Activated CD8-positive, alpha-beta memory T cell treated with anti-CD3 and anti-CD28 coated beads, Interleukin-2, amount 50 U/mL, for 48 hours (primary cell): Measurements from ENCODE around the gene PTPRN2.

Source experiments
- DNase-seq: peaks from one replicate; pipeline ENCODE4 v3.0.0-alpha.2; 2020

Gene PTPRN2

GRCh38 chr7:158073845-158074840 lies 513.5 kb downstream of the PTPRN2 start:
- DNase-seq, result no peak

GRCh38 chr7:158072991-158073730 lies 514.5 kb downstream of the PTPRN2 start:
- DNase-seq, result no peak

GRCh38 chr7:158070222-158070920 lies 517.3 kb downstream of the PTPRN2 start:
- no peak for DNase-seq

- no peak for DNase-seq
Observed at GRCh38 chr7:158068853-158069252, 518.8 kb downstream of the PTPRN2 start.

DNA sequence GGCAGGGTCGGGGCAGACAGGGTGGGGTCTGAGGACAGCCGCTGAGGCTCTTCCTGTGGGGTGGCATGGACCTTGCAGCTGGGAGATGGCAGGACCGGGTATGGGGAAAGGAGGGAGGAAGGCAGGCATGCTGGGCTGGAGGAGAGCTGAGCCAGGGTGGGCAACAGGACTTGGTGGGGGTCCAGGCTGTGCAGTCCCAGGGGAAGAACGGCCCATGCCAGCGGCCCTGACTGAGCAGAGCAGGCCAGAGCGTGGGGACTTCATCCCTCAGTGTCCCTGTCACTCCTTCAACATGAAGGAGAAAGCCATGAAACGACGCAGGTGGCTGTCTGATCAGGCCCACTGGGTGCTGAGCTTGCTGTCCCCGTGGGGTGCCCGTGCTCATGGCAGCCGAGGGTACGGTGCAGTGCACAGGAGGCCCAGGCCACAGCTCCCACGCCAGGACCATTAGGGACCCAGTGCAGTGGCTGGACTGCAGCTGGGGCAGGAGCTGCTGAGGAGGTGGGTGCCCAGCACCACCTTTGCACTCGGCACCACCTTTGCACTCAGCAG lies 519.6 kb downstream of the PTPRN2 start:
- DNase-seq, result no peak

DNA sequence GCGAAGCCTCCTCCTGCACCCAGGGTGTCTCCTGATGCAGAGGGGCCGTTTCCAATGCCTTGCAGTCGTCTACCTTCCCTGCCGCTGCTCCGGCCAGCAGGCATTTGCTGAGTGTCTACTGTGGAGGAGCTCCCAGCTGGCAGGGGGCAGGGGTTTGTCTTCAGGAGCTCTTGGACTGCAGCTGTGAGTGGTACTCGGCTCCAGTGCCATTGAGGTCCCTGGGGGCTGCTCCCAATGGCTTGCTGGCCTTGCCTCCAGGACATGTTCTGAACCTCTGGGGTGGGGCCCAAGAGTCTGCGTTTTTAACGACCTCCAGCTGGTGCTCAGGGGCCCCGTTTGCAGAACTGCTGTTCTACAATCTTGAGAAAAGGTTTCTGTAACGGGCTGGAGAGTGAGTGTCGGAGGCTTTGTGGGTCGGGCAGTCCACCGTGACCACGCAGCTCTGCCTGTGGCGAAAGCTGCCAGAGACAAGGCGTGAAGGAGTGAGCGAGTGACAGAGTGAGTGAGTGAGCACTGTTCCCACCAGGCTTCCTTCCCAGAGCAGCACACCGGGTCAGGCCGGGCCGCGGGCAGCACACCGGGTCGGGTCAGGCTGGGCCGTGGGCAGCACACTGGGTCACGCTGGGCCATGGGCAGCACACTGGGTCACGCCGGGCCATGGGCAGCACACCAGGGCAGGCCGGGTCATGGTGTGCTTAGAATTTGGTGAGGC lies 520.2 kb downstream of the PTPRN2 start:
- no peak for DNase-seq

DNA sequence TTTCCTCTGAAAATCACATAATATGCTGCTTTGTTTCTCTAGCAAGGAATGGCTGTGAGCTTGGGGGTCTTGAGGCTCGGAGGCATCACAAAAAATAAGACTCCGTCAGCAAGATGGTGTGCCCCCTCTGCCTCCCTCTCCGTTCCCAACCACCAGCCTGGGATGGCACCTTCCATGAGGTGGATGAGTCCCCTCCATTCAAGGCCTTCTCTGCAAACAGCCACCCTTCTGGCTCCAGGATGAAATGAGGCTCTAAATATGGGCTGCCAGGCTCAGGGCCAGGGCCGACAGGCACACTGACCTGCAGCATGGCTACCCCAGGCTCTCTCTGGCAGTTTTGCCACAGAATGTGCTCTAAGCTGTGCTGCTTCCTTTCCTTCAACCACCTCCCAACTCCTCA lies 521.5 kb downstream of the PTPRN2 start:
- no peak for DNase-seq

- DNase-seq, result no peak
Observed at GRCh38 chr7:158065340-158065739, 522.3 kb downstream of the PTPRN2 start.

GRCh38 chr7:158064631-158065030 lies 523.0 kb downstream of the PTPRN2 start:
- DNase-seq, result no peak

- no peak for DNase-seq
Observed at GRCh38 chr7:158063850-158064610, 523.6 kb downstream of the PTPRN2 start.

GRCh38 chr7:158062661-158063060 lies 525.0 kb downstream of the PTPRN2 start:
- no peak for DNase-seq

- DNase-seq, result no peak
Observed at GRCh38 chr7:158061884-158062656, 525.6 kb downstream of the PTPRN2 start.

- no peak for DNase-seq
Observed at GRCh38 chr7:158061026-158061630, 526.5 kb downstream of the PTPRN2 start.

DNA sequence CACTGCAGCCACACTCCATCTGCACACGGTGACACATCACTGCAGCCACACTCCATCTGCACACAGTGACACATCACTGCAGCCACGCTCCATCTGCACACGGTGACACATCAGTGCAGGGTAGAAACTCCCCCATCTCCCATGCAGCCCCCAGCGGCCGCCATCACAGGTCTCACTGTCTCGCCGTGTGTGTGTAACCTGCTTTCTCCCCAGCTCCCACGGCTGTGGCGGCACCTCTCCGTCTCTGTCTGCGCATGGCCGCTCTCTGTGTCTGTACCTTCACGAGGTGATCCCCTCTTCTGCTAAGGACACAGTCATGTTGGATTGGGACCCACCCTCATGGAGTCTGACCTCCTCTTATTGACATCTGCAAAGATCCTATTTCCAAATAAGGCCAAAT lies 527.4 kb downstream of the PTPRN2 start:
- no peak for DNase-seq

GRCh38 chr7:158057446-158057845 lies 530.2 kb downstream of the PTPRN2 start:
- no peak for DNase-seq

DNA sequence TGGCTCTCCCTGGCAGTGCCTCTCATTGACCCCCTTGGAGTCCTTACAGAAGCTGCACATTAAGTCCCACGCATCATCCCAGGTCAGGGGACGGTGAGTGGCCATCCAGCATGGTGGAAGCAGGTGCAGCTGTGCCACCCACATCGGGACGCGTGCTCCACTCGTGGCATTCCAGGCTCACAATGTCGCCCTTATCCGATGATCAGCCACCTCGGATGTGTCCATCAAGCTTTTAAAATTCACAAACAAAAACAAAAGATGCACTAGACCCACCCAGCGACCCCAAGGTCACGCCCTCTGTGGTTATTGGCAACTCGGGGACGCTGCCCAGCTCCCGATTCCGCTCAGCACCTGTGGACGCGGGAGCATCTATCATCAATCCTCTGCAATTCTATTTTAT lies 530.9 kb downstream of the PTPRN2 start:
- DNase-seq, result no peak

- no peak for DNase-seq
Observed at GRCh38 chr7:158055726-158056510, 531.7 kb downstream of the PTPRN2 start.

DNA sequence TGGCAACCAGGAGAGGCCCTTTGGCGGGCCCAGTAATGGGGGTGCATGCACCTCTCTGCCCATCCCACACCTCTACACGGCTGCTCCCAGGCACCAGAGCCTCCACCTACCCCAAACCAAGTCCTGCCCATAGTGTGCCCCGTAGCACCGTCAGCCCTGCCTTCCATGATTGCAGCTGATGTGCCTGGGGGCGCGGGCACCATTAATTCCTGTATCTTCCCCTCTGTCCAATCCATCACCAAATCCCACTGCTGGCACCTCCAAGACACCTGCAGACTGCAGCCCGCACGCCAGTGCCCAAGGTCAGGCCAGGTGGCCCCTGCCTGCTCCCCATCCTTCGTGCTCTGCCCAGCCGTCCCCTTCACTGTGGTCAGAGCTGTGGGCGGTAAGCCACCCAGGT lies 533.0 kb downstream of the PTPRN2 start:
- no peak for DNase-seq

DNA sequence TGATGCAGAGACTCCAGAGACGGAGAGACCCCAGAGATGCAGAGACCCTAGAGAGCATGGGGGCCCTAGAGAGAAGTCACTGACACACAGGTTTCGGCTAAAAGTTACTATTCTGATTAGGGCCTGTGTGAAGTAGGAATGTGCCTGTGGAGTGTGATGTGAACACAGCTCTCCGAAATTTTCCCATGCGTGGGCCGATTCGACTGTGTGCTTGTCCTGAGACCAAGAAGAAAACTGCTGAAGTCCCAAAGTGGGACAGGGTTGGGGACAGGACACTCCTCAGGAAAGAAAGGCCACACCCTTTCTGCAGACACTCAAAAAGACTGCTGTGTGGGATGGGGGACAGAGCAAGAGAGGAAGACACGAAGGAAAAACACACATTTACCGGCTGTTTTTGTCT lies 533.5 kb downstream of the PTPRN2 start:
- no peak for DNase-seq
